Measurements from ENCODE around the gene ACTN1.

ACTN1 gene

GRCh38 chr14:68891851-68892660 is 87.0 kb downstream of the ACTN1 start:
- DNase-seq (ENCODE audit: low read depth in 2 of 2, low spot score in 1 of 2), result no peak

GRCh38 chr14:68890173-68890931 is 88.8 kb downstream of the ACTN1 start:
- DNase-seq (ENCODE audit: low read depth in 2 of 2, low spot score in 1 of 2), result no peak

- no peak for DNase-seq (ENCODE audit: low read depth in 2 of 2, low spot score in 1 of 2)
Observed at GRCh38 chr14:68888883-68889282, 90.2 kb downstream of the ACTN1 start.

- DNase-seq (ENCODE audit: low read depth in 2 of 2, low spot score in 1 of 2), result no peak
Observed at GRCh38 chr14:68888025-68888850, 90.9 kb downstream of the ACTN1 start.

- no peak for DNase-seq (ENCODE audit: low read depth in 2 of 2, low spot score in 1 of 2)
Observed at GRCh38 chr14:68886109-68886434, 93.0 kb downstream of the ACTN1 start.

GRCh38 chr14:68885226-68886108 is 93.6 kb downstream of the ACTN1 start:
- DNase-seq (ENCODE audit: low read depth in 2 of 2, low spot score in 1 of 2), result no peak

- DNase-seq (ENCODE audit: low read depth in 2 of 2, low spot score in 1 of 2), result no peak
Observed at GRCh38 chr14:68884031-68885030, 94.8 kb downstream of the ACTN1 start.

- DNase-seq (ENCODE audit: low read depth in 2 of 2, low spot score in 1 of 2), result no peak
Observed at GRCh38 chr14:68882235-68882634, 96.9 kb downstream of the ACTN1 start.

GRCh38 chr14:68881396-68881795 is 97.7 kb downstream of the ACTN1 start:
- DNase-seq (ENCODE audit: low read depth in 2 of 2, low spot score in 1 of 2), result no peak

GRCh38 chr14:68880581-68881105 is 98.5 kb downstream of the ACTN1 start:
- no peak for DNase-seq (ENCODE audit: low read depth in 2 of 2, low spot score in 1 of 2)

- DNase-seq (ENCODE audit: low read depth in 2 of 2, low spot score in 1 of 2), result no peak
Observed at GRCh38 chr14:68879841-68880575, 99.1 kb downstream of the ACTN1 start.

GRCh38 chr14:68879321-68879781 is 99.8 kb downstream of the ACTN1 start:
- DNase-seq (ENCODE audit: low read depth in 2 of 2, low spot score in 1 of 2), result no peak

GRCh38 chr14:68878908-68879307 is 100.2 kb downstream of the ACTN1 start:
- no peak for DNase-seq (ENCODE audit: low read depth in 2 of 2, low spot score in 1 of 2)

GRCh38 chr14:68877993-68878575 is 101.0 kb downstream of the ACTN1 start:
- DNase-seq (ENCODE audit: low read depth in 2 of 2, low spot score in 1 of 2), result no peak

GRCh38 chr14:68876976-68877375 is 102.1 kb downstream of the ACTN1 start:
- no peak for DNase-seq (ENCODE audit: low read depth in 2 of 2, low spot score in 1 of 2)

- no peak for DNase-seq (ENCODE audit: low read depth in 2 of 2, low spot score in 1 of 2)
Observed at GRCh38 chr14:68874746-68875155, 104.4 kb downstream of the ACTN1 start.

GRCh38 chr14:68873376-68873775 is 105.7 kb downstream of the ACTN1 start:
- DNase-seq (ENCODE audit: low read depth in 2 of 2, low spot score in 1 of 2), result no peak

- no peak for DNase-seq (ENCODE audit: low read depth in 2 of 2, low spot score in 1 of 2)
Observed at GRCh38 chr14:68871392-68871791, 107.7 kb downstream of the ACTN1 start.
